B cell (primary cell): ENCODE data around the gene H2BK1. TPM values are rescaled to one million over a fixed set of nuclear protein-coding genes. Genes with fewer than 3 reads are reported as not detected.

ENCODE experiments used
- ATAC-seq: fragments of 200-7000 bp; cut with Tn5 transposase; one replicate; pipeline ENCODE4 v1.10.0; 2021; ENCODE audit warnings: low read depth, mild to moderate bottlenecking, moderate number of reproducible peaks, moderate library complexity
- CTCF ChIA-PET: fragments of 350-600 bp; sonication (Branson Sonifier 250); formaldehyde crosslinking; loops from one replicate; lab custom pipeline; 2021; ENCODE audit warnings: antibody characterized with exemption, inconsistent platforms; lab: Charles Lee
- POLR2A ChIA-PET: fragments of 350-600 bp; sonication (Branson Sonifier 250); formaldehyde crosslinking; loops from one replicate; lab custom pipeline; 2021; ENCODE audit warnings: antibody characterized with exemption; lab: Charles Lee
- DNase-seq: peaks from one replicate; pipeline ENCODE4 v3.0.0; 2013
- H2AFZ ChIP-seq: 2 replicates; pipeline ENCODE4 v1.6.1; 2012; ENCODE audit warnings: mild to moderate bottlenecking, low read depth, low read length; ENCODE audit not compliant: insufficient read depth, poor library complexity, severe bottlenecking
- H3K27ac ChIP-seq, 2 donors: 1 replicate in 1 of 2; 2 replicates in 1 of 2; pipeline ENCODE4 v1.5.1; 2012 to 2013; ENCODE audit warnings: low read length in 2 of 2, mild to moderate bottlenecking in 2 of 2, moderate library complexity in 1 of 2
- H3K27me3 ChIP-seq, 4 experiments: fragments of 200-600 bp in 1 of 4; sonication (generic) in 1 of 4; replicated peaks in 1 of 4; 1 replicate in 2 of 4; 2 replicates in 2 of 4; pipeline versions ENCODE4 v1.6.1 to v1.7.0; 2013 to 2016; ENCODE audit warnings: low read length in 3 of 4, mild to moderate bottlenecking in 2 of 4, mixed read lengths in 1 of 4, moderate library complexity in 1 of 4; ENCODE audit not compliant: insufficient read depth in 4 of 4, control insufficient read depth in 3 of 4; ENCODE audit errors: control extremely low read depth in 1 of 4
- H3K36me3 ChIP-seq, 2 experiments: replicated peaks in 1 of 2; 1 replicate in 1 of 2; 2 replicates in 1 of 2; pipeline versions ENCODE4 v1.6.1 to v1.7.1; 2013; ENCODE audit warnings: low read length in 1 of 2; ENCODE audit not compliant: insufficient read depth in 2 of 2, control insufficient read depth in 1 of 2; ENCODE audit errors: control extremely low read depth in 1 of 2, extremely low read depth in 1 of 2
- H3K4me1 ChIP-seq, 2 donors: fragments of 200-600 bp in 1 of 2; sonication (generic) in 1 of 2; 1 replicate in 1 of 2; 2 replicates in 1 of 2; pipeline versions ENCODE4 v1.5.1 to v1.6.1; 2013 to 2017; ENCODE audit warnings: low read length in 2 of 2; ENCODE audit not compliant: control insufficient read depth in 2 of 2, insufficient read depth in 2 of 2
- H3K4me2 ChIP-seq: replicated peaks from 2 replicates; pipeline ENCODE3; 2012; ENCODE audit warnings: mild to moderate bottlenecking, low read depth, low read length; ENCODE audit not compliant: poor library complexity, severe bottlenecking
- H3K4me3 ChIP-seq, 5 experiments: fragments of 200-600 bp in 1 of 5; sonication (generic) in 1 of 5; 1 replicate in 3 of 5; 2 replicates in 2 of 5; pipeline versions ENCODE4 v1.5.1 to v1.7.0; 2011 to 2016; ENCODE audit warnings: low read length in 4 of 5, mild to moderate bottlenecking in 4 of 5, low read depth in 2 of 5, control low read depth in 1 of 5, moderate library complexity in 1 of 5; ENCODE audit not compliant: insufficient read depth in 1 of 5; ENCODE audit errors: control extremely low read depth in 1 of 5, extremely low read depth in 1 of 5
- H3K79me2 ChIP-seq: fragments of 200-600 bp; sonication (generic); one replicate; pipeline ENCODE4 v1.6.0; 2016; ENCODE audit warnings: low read length; ENCODE audit not compliant: control insufficient read depth, insufficient read depth
- H3K9ac ChIP-seq: fragments of 200-600 bp; sonication (generic); 2 replicates; pipeline ENCODE4 v1.6.1; 2017; ENCODE audit warnings: mild to moderate bottlenecking, low read length, moderate library complexity
- H3K9me3 ChIP-seq, 3 donors: one replicate each; pipeline versions ENCODE4 v1.6.1 to v1.7.1; 2013; ENCODE audit warnings: low read length in 2 of 3; ENCODE audit not compliant: control insufficient read depth in 2 of 3, insufficient read depth in 1 of 3; ENCODE audit errors: control extremely low read depth in 1 of 3
- H4K20me1 ChIP-seq: 2 replicates; pipeline ENCODE4 v1.6.0; 2012; ENCODE audit warnings: mild to moderate bottlenecking, low read length; ENCODE audit not compliant: insufficient read depth, control insufficient read depth, poor library complexity, severe bottlenecking
- H3K27ac Mint-ChIP-seq: one replicate; pipeline ENCODE4 v1.8.0; 2021; ENCODE audit warnings: mixed read lengths
- H3K27me3 Mint-ChIP-seq: one replicate; pipeline ENCODE4 v1.8.0; 2021; ENCODE audit warnings: mixed read lengths
- H3K4me1 Mint-ChIP-seq: one replicate; pipeline ENCODE4 v1.8.0; 2021; ENCODE audit warnings: mixed read lengths
- H3K4me3 Mint-ChIP-seq: one replicate; pipeline ENCODE4 v1.8.0; 2021; ENCODE audit warnings: mixed read lengths
- H3K9me3 Mint-ChIP-seq: one replicate; pipeline ENCODE4 v1.8.0; 2022; ENCODE audit warnings: mixed read lengths; ENCODE audit not compliant: insufficient read depth
- CTCF ChIP-seq: fragments of 200-600 bp; IDR thresholded peaks from one replicate; pipeline ENCODE4 v1.8.0; 2022; ENCODE audit warnings: antibody characterized with exemption, mild to moderate bottlenecking
- EZH2 ChIP-seq: IDR thresholded peaks from 2 replicates; pipeline ENCODE4 v1.6.1; 2012; ENCODE audit warnings: borderline replicate concordance, low read depth, mild to moderate bottlenecking, moderate library complexity, low read length; ENCODE audit not compliant: insufficient read depth, poor library complexity, severe bottlenecking
- WGBS: methylation state at CpG from one replicate; pipeline ENCODE4 v1.1.5; 2013; ENCODE audit warnings: missing lambda C conversion rate; ENCODE audit not compliant: insufficient coverage; 5-methylcytosine and 5-hydroxymethylcytosine counted together
- intact Hi-C: fragments of 100-400 bp; cut with micrococcal nuclease; formaldehyde crosslinking; loops from one replicate; pipeline ENCODE4 v1.10.0; 2022
- polyA plus RNA-seq: library from polyadenylated mRNA; depleted of rRNA; stranded (reverse); fragments of >200 nt; gene quantifications from 2 replicates; pipeline ENCODE4 v1.2.3, GENCODE V29; 2012
- total RNA-seq, 2 donors: library from RNA; stranded (reverse); fragments of 120-200 nt in 1 of 2; gene quantifications; 1 replicate in 1 of 2; 2 replicates in 1 of 2; pipeline versions ENCODE4 v1.2.3 to v1.2.4, GENCODE V29; 2013 to 2022

H2BK1 gene
- total and polyA plus RNA-seq, 2 donors (not counting 1 experiment from before 2014, with no cell fraction given), result 4.2 TPM; not detected in 1

GRCh38 chr7:151245360-151246101 lies 35.2 kb upstream of the H2BK1 start:
- Mint-ChIP-seq H3K9me3 (no peaks in the 10 kb centered on the region), H3K27ac (no peak overlapping the region), H3K4me1 (peaks cover 50% of the 10 kb centered on the region), H3K4me3 (peak overlapping the region; percentile 86), H3K27me3 (peaks cover 18% of the 10 kb centered on the region)
- Histone ChIP-seq H3K4me2 (peak overlapping the region; percentile 99), H3K9me3 (peaks cover 0 to 19% (median 0%) of the 10 kb centered on the region in 3 donors), H3K4me1 (peaks cover 41 to 50% of the 10 kb centered on the region in 2 donors), H3K27me3 (peaks cover 0 to 52% (median 18%) of the 10 kb centered on the region in 4 experiments), H3K79me2 (no peaks in the 10 kb centered on the region), H3K4me3 (peak overlapping the region in 4 of 5 experiments; percentile 35 to 55 (median 52)), H3K9ac (peak overlapping the region; percentile 62), H3K27ac (no peak overlapping the region), H3K36me3 (no peaks in the 10 kb centered on the region), H4K20me1 (peaks cover 5% of the 10 kb centered on the region), H2AFZ (peak overlapping the region; percentile 79)
- ATAC-seq (peak; percentile 73), DNase-seq (peak; percentile 81)
- peak; percentile 91 for TF ChIP-seq CTCF
- TF ChIP-seq EZH2, result no peak
- WGBS, result 5% methylated on average over 56 of the region's 60 CpGs
- POLR2A ChIA-PET, result no interaction called here
- CTCF ChIA-PET, result interaction anchor here (0.8 to 4.2 kb wide), 5 partner anchors 9 to 123 kb away, joined by 3 to 34 read pairs (median 5); partner anchors contain the start of gene ABCF2
- intact Hi-C loops, result loop anchor here (1.0 to 5.0 kb wide), 4 partner anchors 13 to 387 kb away; partner anchors contain the start of genes CHPF2 and NUB1
